ENCODE results near the gene DUSP5. TPM values are rescaled to one million over a fixed set of nuclear protein-coding genes. Genes with fewer than 3 reads are reported as not detected.

The DUSP5 gene
- total and polyA plus RNA-seq, 2 of the 4 experiments (the other 2 are of a cell fraction): 42.1 to 48.1 TPM

DNA sequence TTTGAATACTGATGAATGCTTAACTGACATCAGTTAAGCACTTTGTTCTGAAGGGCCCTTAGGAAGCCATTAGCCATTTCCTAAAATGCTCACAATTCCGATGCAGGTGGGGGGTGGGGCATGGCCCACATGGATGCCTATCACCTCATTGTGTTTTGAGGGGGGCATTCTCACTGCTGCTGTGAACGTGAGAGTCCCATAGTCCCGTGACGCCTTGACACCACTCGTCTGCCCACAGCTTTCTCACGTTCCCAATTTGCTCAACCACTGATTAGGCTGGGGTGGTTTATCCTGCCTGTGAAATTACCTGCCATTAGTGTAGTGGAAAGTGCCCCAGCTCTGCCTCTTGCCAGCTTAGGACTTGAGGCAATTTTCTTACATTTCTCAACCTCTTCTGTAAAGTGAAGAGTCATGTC lies 31.9 kb downstream of the DUSP5 start:
- dilution Hi-C loops (cut with HindIII; ENCODE audit: low sequenced_read_pairs, unreplicated experiment): no loop called here
- peak overlapping the region; percentile 37; the same call in 1 of the 2 replicates for H3K18ac ChIP-seq (ENCODE audit: low read depth, low read length)
- peak overlapping the region; percentile 60; the same call in 1 of the 2 replicates for H3K23ac ChIP-seq (ENCODE audit: low read depth, low read length)
- peak overlapping the region; percentile 10; the same call in 1 of the 2 replicates for H3K14ac ChIP-seq (replicated peaks; ENCODE audit: low read depth, low read length)
- H4K91ac ChIP-seq (ENCODE audit: insufficient read depth, low read depth, low read length): peak overlapping the region; percentile 68
- no TSS peak for BruUV-seq (replicated peaks)
- peak overlapping the region; percentile 25 to 66; a peak in 3 of 4 replicates for H4K8ac ChIP-seq (ENCODE audit: low read depth in 2 of 2, low read length in 2 of 2)
- peaks cover 15% of the 10 kb centered on the region for H3K4me1 ChIP-seq (ENCODE audit: control insufficient read depth, insufficient read depth, low read length)
- CTCF ChIA-PET: no interaction called here
- H2BK5ac ChIP-seq (ENCODE audit: low read depth, low read length, poor library complexity, severe bottlenecking): no peak overlapping the region
- H2AK5ac ChIP-seq (ENCODE audit: low read depth, low read length): peak overlapping the region; percentile 96
- no peaks in the 10 kb centered on the region for H3K9me3 ChIP-seq (ENCODE audit: control insufficient read depth, insufficient read depth, low read length)
- in situ Hi-C loops (cut with MboI; ENCODE audit: low sequenced_read_pairs): no loop called here
- H3K4me3 ChIP-seq (ENCODE audit: insufficient read depth, low read depth, low read length): no peak overlapping the region
- peak overlapping the region; percentile 47 for H2AFZ ChIP-seq (replicated peaks; ENCODE audit: low read length, poor library complexity)
- no peak overlapping the region for H3K56ac ChIP-seq (ENCODE audit: extremely low read depth, insufficient read depth, low read length)
- H2BK20ac ChIP-seq (ENCODE audit: low read depth, low read length): peak overlapping the region; percentile 65
- peak overlapping the region; percentile 88; the same call in 1 of the 3 replicates for H2BK15ac ChIP-seq (ENCODE audit: low read depth, low read length)
- H3K79me1 ChIP-seq (ENCODE audit: low read depth in 1 of 2, low read length in 2 of 2): peaks cover 0 to 29% of the 10 kb centered on the region in 2 experiments; a peak in 2 of 4 replicates
- peak overlapping the region; percentile 35 for H2BK120ac ChIP-seq (ENCODE audit: low read depth, low read length)
- H3K36me3 ChIP-seq (ENCODE audit: control insufficient read depth, insufficient read depth, low read length): no peaks in the 10 kb centered on the region
- no peak overlapping the region for H3K9ac ChIP-seq (ENCODE audit: low read depth, low read length)
- peak overlapping the region; percentile 32; the same call in 1 of the 2 replicates for H4K5ac ChIP-seq (ENCODE audit: low read depth, low read length)
- no peak overlapping the region for H3K4me2 ChIP-seq (ENCODE audit: low read depth, low read length)
- DNase-seq (no peak), ATAC-seq (ENCODE audit: low read depth) (no peak)
- no peak overlapping the region for H3K27ac ChIP-seq (ENCODE audit: insufficient read depth, low read length)
- no CpG with 5 or more reads among the region's 6 CpGs for WGBS, 2 experiments (ENCODE audit: extremely low coverage in 2 of 2, insufficient read length in 1 of 2)
- intact Hi-C loops (cut with micrococcal nuclease): no loop called here
- no peak for TF ChIP-seq BHLHE40 (IDR thresholded peaks at IDR 0.05; ENCODE audit: low read depth, low read length)
- H3K4ac ChIP-seq (ENCODE audit: low read depth, low read length): peak overlapping the region; percentile 94
- H2AK9ac ChIP-seq (replicated peaks; ENCODE audit: low read depth, low read length, poor library complexity): peak overlapping the region; percentile 88
- no peaks in the 10 kb centered on the region for H3K27me3 ChIP-seq (ENCODE audit: control insufficient read depth, insufficient read depth, low read length)
- POLR2A ChIA-PET (ENCODE audit: unreplicated experiment): no interaction called here
- no peaks in the 10 kb centered on the region for H4K20me1 ChIP-seq (ENCODE audit: insufficient read depth, low read length)
- H3K9me1 ChIP-seq (ENCODE audit: insufficient read depth, low read length): peaks cover 37% of the 10 kb centered on the region
